PC-9 (cell line): Measurements from ENCODE around the gene TGFBR3. TPM values are rescaled to one million over a fixed set of nuclear protein-coding genes. Genes with fewer than 3 reads are reported as not detected.

Source experiments
- BruUV-seq: library from RNA; stranded (reverse); fragments of 400-500 nt; replicated peaks from 2 replicates; lab custom pipeline; 2021; lab: Mats Ljungman, UMichigan
- CTCF ChIA-PET: fragments of 300-600 bp; sonication (Branson Sonifier 250); formaldehyde crosslinking; loops from one replicate; lab custom pipeline; 2022; ENCODE audit warnings: antibody characterized with exemption; lab: Charles Lee
- POLR2A ChIA-PET: fragments of 300-600 bp; sonication (Branson Sonifier 250); formaldehyde crosslinking; loops from one replicate; lab custom pipeline; 2022; ENCODE audit warnings: antibody characterized with exemption; ENCODE audit not compliant: unreplicated experiment; lab: Charles Lee
- DNase-seq, 2 experiments: peaks; one replicate each; pipeline versions ENCODE4 v3.0.0 to v3.0.0-alpha.2; 2015 to 2022; ENCODE audit warnings: mixed read lengths in 1 of 2
- H2AFZ ChIP-seq: fragments of 200-600 bp; sonication (generic); 2 replicates; pipeline ENCODE4 v1.8.1; 2017; ENCODE audit warnings: antibody characterized with exemption
- H3F3A ChIP-seq: fragments of 200-600 bp; sonication (generic); 2 replicates; pipeline ENCODE4 v1.8.1; 2017; ENCODE audit warnings: antibody characterized with exemption, mild to moderate bottlenecking, low read depth; ENCODE audit not compliant: insufficient read depth
- H3K27ac ChIP-seq: fragments of 200-600 bp; sonication (generic); 2 replicates; pipeline ENCODE4 v1.6.1; 2016; ENCODE audit warnings: mixed run types
- H3K27me3 ChIP-seq: fragments of 200-600 bp; sonication (generic); 2 replicates; pipeline ENCODE4 v1.6.1; 2016; ENCODE audit warnings: low read depth, mixed run types; ENCODE audit not compliant: insufficient read depth
- H3K36me3 ChIP-seq: fragments of 200-600 bp; sonication (generic); 2 replicates; pipeline ENCODE4 v1.6.1; 2016; ENCODE audit warnings: low read depth, mixed run types
- H3K4me1 ChIP-seq: fragments of 200-600 bp; sonication (generic); replicated peaks from 2 replicates; pipeline ENCODE4 v1.6.1; 2016; ENCODE audit warnings: mixed run types; ENCODE audit not compliant: insufficient read depth
- H3K4me2 ChIP-seq: fragments of 200-600 bp; sonication (generic); 2 replicates; pipeline ENCODE4 v1.6.1; 2017; ENCODE audit warnings: mixed run types
- H3K4me3 ChIP-seq: fragments of 200-600 bp; sonication (generic); 2 replicates; pipeline ENCODE4 v1.6.1; 2016; ENCODE audit warnings: mixed run types
- H3K79me2 ChIP-seq: fragments of 200-600 bp; sonication (generic); 2 replicates; pipeline ENCODE4 v1.6.1; 2017; ENCODE audit warnings: low read depth, mixed run types
- H3K9me2 ChIP-seq: fragments of 200-600 bp; sonication (generic); 2 replicates; pipeline ENCODE4 v1.8.1; 2017; ENCODE audit warnings: mild to moderate bottlenecking; ENCODE audit not compliant: insufficient read depth
- H3K9me3 ChIP-seq: fragments of 200-600 bp; sonication (generic); 2 replicates; pipeline ENCODE4 v1.8.1; 2016; ENCODE audit warnings: low read depth; ENCODE audit not compliant: insufficient read depth
- H4K20me1 ChIP-seq: fragments of 200-600 bp; sonication (generic); 2 replicates; pipeline ENCODE4 v1.8.1; 2017; ENCODE audit not compliant: insufficient read depth
- EZH2 ChIP-seq: fragments of 200-600 bp; sonication (generic); IDR thresholded peaks from 2 replicates; pipeline ENCODE4 v1.8.0; 2017; ENCODE audit warnings: antibody characterized with exemption, low read depth
- intact Hi-C: fragments of 100-400 bp; cut with micrococcal nuclease; formaldehyde crosslinking; loops from one replicate; pipeline ENCODE4 v1.10.0; 2022; ENCODE audit not compliant: unreplicated experiment
- total RNA-seq: library from RNA; stranded (reverse); gene quantifications from 2 replicates; pipeline ENCODE4 v1.2.3, GENCODE V29; 2021
- TF ChIP-seq, protein P1 (sequence below): fragments of 200-600 bp; sonication (generic); conservative IDR thresholded peaks from 2 replicates; pipeline ENCODE4 v1.6.1; 2017; ENCODE audit warnings: mixed run types, antibody characterized with exemption, mild to moderate bottlenecking, moderate library complexity

TGFBR3 gene
- total RNA-seq, 1 experiment from 2014 or later: 1.6 TPM

DNA sequence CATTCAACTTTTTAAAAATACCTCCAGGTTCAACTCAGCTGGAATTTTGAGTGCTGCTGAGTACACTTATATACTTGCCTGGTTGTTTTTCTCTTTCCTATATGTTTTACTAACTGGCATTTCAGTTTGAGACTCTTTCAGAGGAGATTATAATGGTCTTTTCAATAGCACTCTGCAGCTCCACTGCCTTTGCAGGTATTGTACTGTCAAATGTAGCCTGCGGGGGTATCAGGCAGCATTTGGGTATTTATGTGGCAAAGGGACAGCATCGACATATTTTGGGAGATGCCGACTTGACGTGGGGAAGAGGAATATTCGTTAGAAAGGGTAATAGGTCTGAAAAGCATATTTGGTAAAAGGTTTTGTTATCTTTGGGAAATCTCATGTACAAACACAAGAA is 11.1 kb upstream of the TGFBR3 start:
- no TSS peak for BruUV-seq

DNA sequence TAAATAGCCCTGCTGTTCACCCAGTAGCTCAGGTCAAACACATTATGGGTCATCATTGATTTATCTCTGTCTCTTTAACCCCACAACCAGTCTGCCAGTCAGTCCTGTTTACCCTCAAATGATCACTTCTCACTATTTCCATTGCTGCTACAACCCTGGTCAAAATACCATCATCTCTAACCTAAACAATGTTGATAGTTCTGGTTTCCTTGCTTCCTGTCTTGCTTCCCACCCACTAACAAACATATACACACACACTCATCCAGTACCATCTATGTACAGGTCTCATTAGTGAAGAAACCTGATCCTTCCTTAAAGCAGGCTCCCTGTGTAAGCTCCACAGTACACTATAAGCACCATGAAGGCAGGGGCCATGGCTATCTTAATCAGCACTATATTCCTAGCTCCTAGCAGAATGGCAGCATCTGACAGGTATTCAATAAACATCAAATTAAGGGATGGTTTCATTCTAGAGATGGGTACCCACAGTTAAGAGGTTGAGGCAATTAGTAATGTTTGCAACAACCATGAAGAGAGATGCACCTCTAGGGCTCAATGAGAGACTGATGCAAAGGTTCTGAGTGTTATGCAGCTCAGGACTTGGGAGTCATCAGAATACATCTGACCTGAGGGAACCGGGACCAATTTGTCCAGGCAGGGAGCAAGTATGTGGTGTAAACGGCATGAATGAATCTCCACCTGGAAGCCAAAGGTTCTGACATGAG is 10.0 kb upstream of the TGFBR3 start:
- Histone ChIP-seq H2AFZ (no peak overlapping the region), H3K4me1 (peaks cover 28% of the 10 kb centered on the region), H3K4me3 (no peak overlapping the region), H4K20me1 (no peaks in the 10 kb centered on the region), H3F3A (peaks cover 32% of the 10 kb centered on the region), H3K4me2 (no peak overlapping the region), H3K79me2 (no peaks in the 10 kb centered on the region), H3K27ac (no peak overlapping the region), H3K27me3 (no peaks in the 10 kb centered on the region), H3K9me2 (no peaks in the 10 kb centered on the region; the same call in 1 of the 2 replicates), H3K36me3 (no peaks in the 10 kb centered on the region), H3K9me3 (no peaks in the 10 kb centered on the region)
- TF ChIP-seq, protein P1, sequence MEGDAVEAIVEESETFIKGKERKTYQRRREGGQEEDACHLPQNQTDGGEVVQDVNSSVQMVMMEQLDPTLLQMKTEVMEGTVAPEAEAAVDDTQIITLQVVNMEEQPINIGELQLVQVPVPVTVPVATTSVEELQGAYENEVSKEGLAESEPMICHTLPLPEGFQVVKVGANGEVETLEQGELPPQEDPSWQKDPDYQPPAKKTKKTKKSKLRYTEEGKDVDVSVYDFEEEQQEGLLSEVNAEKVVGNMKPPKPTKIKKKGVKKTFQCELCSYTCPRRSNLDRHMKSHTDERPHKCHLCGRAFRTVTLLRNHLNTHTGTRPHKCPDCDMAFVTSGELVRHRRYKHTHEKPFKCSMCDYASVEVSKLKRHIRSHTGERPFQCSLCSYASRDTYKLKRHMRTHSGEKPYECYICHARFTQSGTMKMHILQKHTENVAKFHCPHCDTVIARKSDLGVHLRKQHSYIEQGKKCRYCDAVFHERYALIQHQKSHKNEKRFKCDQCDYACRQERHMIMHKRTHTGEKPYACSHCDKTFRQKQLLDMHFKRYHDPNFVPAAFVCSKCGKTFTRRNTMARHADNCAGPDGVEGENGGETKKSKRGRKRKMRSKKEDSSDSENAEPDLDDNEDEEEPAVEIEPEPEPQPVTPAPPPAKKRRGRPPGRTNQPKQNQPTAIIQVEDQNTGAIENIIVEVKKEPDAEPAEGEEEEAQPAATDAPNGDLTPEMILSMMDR: no peak
- no peak for TF ChIP-seq EZH2
- DNase-seq: no peak
- no TSS peak for BruUV-seq
- intact Hi-C loops: loop anchor here (10.0 kb wide), 1 partner anchor 939 kb away; the partner anchor contains the start of gene RPL5
- POLR2A ChIA-PET: interaction anchor here (0.6 kb wide), 1 partner anchor 91 kb away, joined by 8 read pairs; no protein-coding TSS in a partner anchor
- CTCF ChIA-PET: no interaction called here

More for the DNA sequence above, 11.1 kb upstream of the TGFBR3 start:
- POLR2A ChIA-PET: no interaction called here
- Histone ChIP-seq H3K9me2 (no peaks in the 10 kb centered on the region; the same call in 1 of the 2 replicates), H3K36me3 (no peaks in the 10 kb centered on the region), H4K20me1 (no peaks in the 10 kb centered on the region), H3K4me2 (no peak overlapping the region), H3F3A (peaks cover 28% of the 10 kb centered on the region), H3K4me1 (peaks cover 23% of the 10 kb centered on the region), H3K27ac (no peak overlapping the region), H2AFZ (no peak overlapping the region), H3K4me3 (no peak overlapping the region), H3K9me3 (no peaks in the 10 kb centered on the region), H3K27me3 (no peaks in the 10 kb centered on the region), H3K79me2 (no peaks in the 10 kb centered on the region)
- no peak for TF ChIP-seq EZH2
- TF ChIP-seq, protein P1: no peak
- CTCF ChIA-PET: no interaction called here
- no peak for DNase-seq
- intact Hi-C loops: loop anchor here (10.0 kb wide), 1 partner anchor 938 kb away; the partner anchor contains the start of gene RPL5

DNA sequence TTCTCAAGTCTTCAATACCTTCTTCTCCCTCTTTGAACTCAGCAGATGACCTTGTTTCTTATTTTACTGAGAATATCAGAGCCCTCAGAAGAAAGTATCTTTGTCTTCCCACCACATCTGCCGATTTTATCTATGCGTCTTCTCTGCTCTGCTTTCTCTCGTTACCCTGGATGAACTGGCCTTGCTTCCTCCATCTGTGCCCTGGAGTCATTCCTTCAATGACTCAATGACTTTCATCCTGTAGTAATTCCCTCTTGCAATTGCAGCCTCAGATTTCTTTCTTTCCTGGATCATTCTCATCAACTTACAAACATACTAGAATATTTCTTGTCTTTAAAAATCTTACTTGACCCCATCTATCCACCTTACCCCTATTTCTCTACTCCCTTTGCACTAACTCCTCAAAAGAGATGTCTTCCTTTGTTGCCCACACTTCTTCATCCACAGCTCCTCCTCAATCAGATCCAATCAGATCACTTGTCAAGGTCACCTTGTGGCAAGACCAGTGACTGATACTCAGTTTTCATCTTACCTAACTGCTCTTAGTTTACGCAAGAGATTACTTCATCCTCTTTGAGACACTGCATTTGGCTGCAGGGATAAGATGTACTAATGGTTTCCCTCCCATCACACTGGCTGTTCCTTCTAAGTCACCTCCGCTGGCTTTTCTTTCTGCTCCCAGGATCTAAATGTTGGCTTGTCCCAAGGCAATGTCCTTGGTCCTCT is 8.2 kb upstream of the TGFBR3 start:
- Histone ChIP-seq H3K36me3 (no peaks in the 10 kb centered on the region), H2AFZ (no peak overlapping the region), H3K79me2 (no peaks in the 10 kb centered on the region), H3F3A (peaks cover 25% of the 10 kb centered on the region), H3K4me2 (no peak overlapping the region), H3K27me3 (no peaks in the 10 kb centered on the region), H3K27ac (no peak overlapping the region), H3K4me3 (no peak overlapping the region), H3K4me1 (peaks cover 29% of the 10 kb centered on the region), H3K9me3 (no peaks in the 10 kb centered on the region), H3K9me2 (no peaks in the 10 kb centered on the region), H4K20me1 (no peaks in the 10 kb centered on the region)
- BruUV-seq: no TSS peak
- POLR2A ChIA-PET: no interaction called here
- no peak for TF ChIP-seq EZH2
- TF ChIP-seq, protein P1: no peak
- peak in 1 of 2 experiments; percentile 43 for DNase-seq
- intact Hi-C loops: loop anchor here (10.0 kb wide), 1 partner anchor 941 kb away; the partner anchor contains the start of gene RPL5
- CTCF ChIA-PET: no interaction called here
